Measurements from ENCODE around the gene PSME3IP1. TPM values are rescaled to one million over a fixed set of nuclear protein-coding genes. Genes with fewer than 3 reads are reported as not detected.

The PSME3IP1 gene
- total RNA-seq, 1 donor from 2014 or later: 142 TPM

GRCh38 chr16:57107321-57107922 lies 78.4 kb downstream of the PSME3IP1 start:
- FAIRE-seq: no peak
- DNase-seq (ENCODE audit: low spot score in 2 of 2): no peak

GRCh38 chr16:57106767-57107166 lies 79.1 kb downstream of the PSME3IP1 start:
- no peak for DNase-seq (ENCODE audit: low spot score in 2 of 2)

GRCh38 chr16:57105184-57105583 lies 80.7 kb downstream of the PSME3IP1 start:
- no peak for DNase-seq (ENCODE audit: low spot score in 2 of 2)
- no peak for FAIRE-seq

More at GRCh38 chr16:57106767-57107166, 79.1 kb downstream of the PSME3IP1 start:
- FAIRE-seq: no peak

- no peak for DNase-seq (ENCODE audit: low spot score in 2 of 2)
- no peak for FAIRE-seq
These were observed 81.1 kb downstream of the PSME3IP1 start for GRCh38 chr16:57104706-57105105.

- FAIRE-seq: no peak
- DNase-seq (ENCODE audit: low spot score in 2 of 2): no peak
These were observed 82.7 kb downstream of the PSME3IP1 start for GRCh38 chr16:57102888-57103851.

Other genes starting within 250 kb of the PSME3IP1 start
- gene CETP, start 224.1 kb downstream of the PSME3IP1 start, total RNA-seq: 0.82 TPM
- 0.41 TPM for gene NLRC5, start 196.5 kb downstream of the PSME3IP1 start, total RNA-seq
- gene CPNE2, start 93.5 kb downstream of the PSME3IP1 start, total RNA-seq: 44.8 TPM
- gene RSPRY1, start 290 bp upstream of the PSME3IP1 start, total RNA-seq: 69.7 TPM
- 81.9 TPM for gene ARL2BP, start 59.2 kb upstream of the PSME3IP1 start, total RNA-seq
- gene PLLP, start 98.6 kb upstream of the PSME3IP1 start, total RNA-seq: 1.6 TPM
- gene CCL22, start 172.7 kb upstream of the PSME3IP1 start, total RNA-seq: not detected
- 4.9 TPM for gene CX3CL1, start 186.5 kb upstream of the PSME3IP1 start, total RNA-seq
- not detected for gene CCL17, start 218.7 kb upstream of the PSME3IP1 start, total RNA-seq

Data from frontal cortex (tissue), 4 donors.